Measurements from ENCODE around the gene OCIAD2. TPM values are rescaled to one million over a fixed set of nuclear protein-coding genes. Genes with fewer than 3 reads are reported as not detected.

The OCIAD2 gene
- total RNA-seq, 2 donors from 2014 or later, result 3.0 to 7.3 TPM

GRCh38 chr4:48914311-48914710 is 7.7 kb upstream of the OCIAD2 start:
- WGBS, 2 donors, result 78 to 82% methylated on average over 3 of the region's 3 CpGs
- H3K27ac ChIP-seq, result no peak overlapping the region

GRCh38 chr4:48913346-48913745 is 6.8 kb upstream of the OCIAD2 start:
- no peak for ATAC-seq
- Histone ChIP-seq H3K4me1 (no peaks in the 10 kb centered on the region), H3K27me3 (no peaks in the 10 kb centered on the region), H3K27ac (no peak overlapping the region), H3K4me3 (no peak overlapping the region), H3K36me3 (replicated peaks in 1 of 2; ENCODE audit: insufficient read depth in 1 of 2, low read depth in 2 of 2) (no peaks in the 10 kb centered on the region), H3K9me3 (no peaks in the 10 kb centered on the region)
- DNase-seq, result no peak
- WGBS, 2 donors, result 76 to 81% methylated on average over 6 of the region's 6 CpGs
- intact Hi-C loops (cut with DNase I), result no loop called here
- TF ChIP-seq POLR2A (IDR thresholded peaks at IDR 0.05) (no peak), CTCF (IDR thresholded peaks at IDR 0.05) (no peak)

More at GRCh38 chr4:48914311-48914710, 7.7 kb upstream of the OCIAD2 start:
- Histone ChIP-seq H3K4me3 (no peak overlapping the region), H3K9me3 (no peaks in the 10 kb centered on the region), H3K27me3 (no peaks in the 10 kb centered on the region), H3K4me1 (no peaks in the 10 kb centered on the region), H3K36me3 (replicated peaks in 1 of 2; ENCODE audit: insufficient read depth in 1 of 2, low read depth in 2 of 2) (no peaks in the 10 kb centered on the region)
- DNase-seq (no peak), ATAC-seq (no peak)
- no peak for TF ChIP-seq CTCF (IDR thresholded peaks at IDR 0.05)
- TF ChIP-seq POLR2A (IDR thresholded peaks at IDR 0.05), result no peak
- intact Hi-C loops (cut with DNase I), result no loop called here

- DNase-seq (no peak), ATAC-seq (no peak)
- Histone ChIP-seq H3K4me3 (no peak overlapping the region), H3K27ac (no peak overlapping the region), H3K36me3 (replicated peaks in 1 of 2; ENCODE audit: insufficient read depth in 1 of 2, low read depth in 2 of 2) (no peaks in the 10 kb centered on the region), H3K9me3 (no peaks in the 10 kb centered on the region), H3K27me3 (no peaks in the 10 kb centered on the region), H3K4me1 (no peaks in the 10 kb centered on the region)
- 96 to 100% methylated on average over 2 of the region's 2 CpGs for WGBS, 2 donors
- no peak for TF ChIP-seq POLR2A (IDR thresholded peaks at IDR 0.05)
- TF ChIP-seq CTCF (IDR thresholded peaks at IDR 0.05), result no peak
- intact Hi-C loops (cut with DNase I), result no loop called here
Measured at GRCh38 chr4:48912349-48912748, 5.8 kb upstream of the OCIAD2 start.

GRCh38 chr4:48910511-48910910 is 3.9 kb upstream of the OCIAD2 start:
- no peaks in the 10 kb centered on the region for H3K9me3 ChIP-seq
- H3K4me1 ChIP-seq, result peaks cover 8% of the 10 kb centered on the region
- H3K27me3 ChIP-seq, result no peaks in the 10 kb centered on the region
- DNase-seq (no peak), ATAC-seq (no peak)
- intact Hi-C loops (cut with DNase I), result no loop called here
- no peak overlapping the region for H3K27ac ChIP-seq
- no peak for TF ChIP-seq POLR2A (IDR thresholded peaks at IDR 0.05)
- no peaks in the 10 kb centered on the region for H3K36me3 ChIP-seq (replicated peaks in 1 of 2; ENCODE audit: insufficient read depth in 1 of 2, low read depth in 2 of 2)
- H3K4me3 ChIP-seq, result no peak overlapping the region

GRCh38 chr4:48909697-48910096 is 3.1 kb upstream of the OCIAD2 start:
- H3K4me1 ChIP-seq, result peaks cover 16% of the 10 kb centered on the region
- no peaks in the 10 kb centered on the region for H3K9me3 ChIP-seq
- no peak overlapping the region for H3K27ac ChIP-seq
- no peak overlapping the region for H3K4me3 ChIP-seq
- H3K36me3 ChIP-seq (replicated peaks in 1 of 2; ENCODE audit: insufficient read depth in 1 of 2, low read depth in 2 of 2), result no peaks in the 10 kb centered on the region
- intact Hi-C loops (cut with DNase I), result loop anchor here (10.0 kb wide), 1 partner anchor 325 kb away; no protein-coding TSS in a partner anchor
- ATAC-seq (no peak), DNase-seq (peak in 1 of 4 donors; percentile 14)
- H3K27me3 ChIP-seq, result no peaks in the 10 kb centered on the region
- WGBS, 2 donors, result 74 to 79% methylated on average over 3 of the region's 3 CpGs
- no peak for TF ChIP-seq CTCF (IDR thresholded peaks at IDR 0.05)
- TF ChIP-seq POLR2A (IDR thresholded peaks at IDR 0.05), result no peak
